Breast epithelium (tissue), 4 donors: ENCODE data around the gene NINJ2. TPM values are rescaled to one million over a fixed set of nuclear protein-coding genes. Genes with fewer than 3 reads are reported as not detected.

ENCODE experiments used
- DNase-seq, 2 donors: peaks; one replicate each; pipeline ENCODE4 v3.0.0-alpha.2; 2019; ENCODE audit warnings: low spot score in 2 of 2
- H3K27ac ChIP-seq, 2 donors: fragments of 200-600 bp; sonication (generic) in 1 of 2; one replicate each; pipeline ENCODE4 v1.5.1; 2016 to 2019; ENCODE audit warnings: mild to moderate bottlenecking in 1 of 2
- H3K27me3 ChIP-seq, 2 donors: fragments of 200-600 bp; sonication (generic) in 1 of 2; one replicate each; pipeline versions ENCODE4 v1.5.1 to v1.6.0; 2017 to 2019; ENCODE audit warnings: control low read depth in 1 of 2, mild to moderate bottlenecking in 1 of 2
- H3K36me3 ChIP-seq: fragments of 200-600 bp; one replicate; pipeline ENCODE4 v1.5.1; 2019
- H3K4me1 ChIP-seq, 2 donors: fragments of 200-600 bp; sonication (generic); one replicate each; pipeline ENCODE4 v1.5.1; 2016 to 2019; ENCODE audit warnings: control low read depth in 1 of 2
- H3K4me3 ChIP-seq, 3 donors: fragments of 200-600 bp; sonication (generic); 1 replicate in 2 of 3; 2 replicates in 1 of 3; pipeline ENCODE4 v1.5.1; 2016 to 2019; ENCODE audit warnings: mild to moderate bottlenecking in 3 of 3, moderate library complexity in 2 of 3
- H3K9me3 ChIP-seq, 2 donors: fragments of 200-600 bp; sonication (generic) in 1 of 2; one replicate each; pipeline ENCODE4 v1.5.1; 2016 to 2019; ENCODE audit warnings: control low read depth in 1 of 2
- POLR2A ChIP-seq: fragments of 450-650 bp; IDR thresholded peaks from one replicate; pipeline ENCODE4 v1.6.1; 2016; ENCODE audit warnings: antibody characterized with exemption, mild to moderate bottlenecking, moderate library complexity
- POLR2AphosphoS5 ChIP-seq, 3 donors: sonication (generic); formaldehyde crosslinking; IDR thresholded peaks; one replicate each; pipeline ENCODE4 v1.6.1; 2017; ENCODE audit warnings: antibody characterized with exemption in 3 of 3
- intact Hi-C: fragments of 100-400 bp; cut with DNase I; formaldehyde crosslinking; loops from one replicate; pipeline ENCODE4 v1.15.1; 2023; ENCODE audit warnings: low total_unique reads
- total RNA-seq, 3 donors: library from RNA; depleted of rRNA; stranded (reverse); fragments of >200 nt; gene quantifications; one replicate each; pipeline ENCODE4 v1.1.0, GENCODE V29; 2016
- TF ChIP-seq, protein P1 (sequence below), 3 donors: fragments of 450-650 bp; IDR thresholded peaks; one replicate each; pipeline ENCODE4 v1.5.1; 2016 to 2017; ENCODE audit warnings: antibody characterized with exemption in 3 of 3, mild to moderate bottlenecking in 3 of 3, moderate library complexity in 3 of 3

Gene NINJ2
- total RNA-seq, 3 donors from 2014 or later, result 6.3 to 17.0 (median 6.9) TPM

DNA sequence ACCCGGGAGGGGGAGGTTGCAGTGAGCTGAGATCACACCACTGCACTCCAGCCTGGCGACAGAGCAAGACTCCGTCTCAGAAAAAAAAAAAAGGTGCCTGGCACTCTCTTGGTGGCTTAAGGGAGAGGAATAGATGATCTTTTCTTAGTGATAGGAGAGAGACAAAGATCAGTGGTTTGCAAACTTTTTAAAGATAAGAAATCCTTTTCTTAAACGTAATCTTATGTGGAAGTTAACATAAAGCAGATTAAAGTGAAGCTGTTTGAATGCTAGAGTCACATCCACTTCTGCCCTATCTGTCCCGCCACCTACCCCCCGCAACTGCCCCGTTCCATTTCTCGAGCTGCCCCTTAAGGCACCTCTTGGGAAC lies 6.3 kb upstream of the NINJ2 start:
- Histone ChIP-seq H3K4me3 (no peak overlapping the region), H3K27me3 (no peaks in the 10 kb centered on the region), H3K9me3 (no peaks in the 10 kb centered on the region), H3K36me3 (no peaks in the 10 kb centered on the region), H3K4me1 (no peaks in the 10 kb centered on the region), H3K27ac (no peak overlapping the region)
- TF ChIP-seq POLR2AphosphoS5 (IDR thresholded peaks at IDR 0.05), result no peak
- TF ChIP-seq, protein P1, sequence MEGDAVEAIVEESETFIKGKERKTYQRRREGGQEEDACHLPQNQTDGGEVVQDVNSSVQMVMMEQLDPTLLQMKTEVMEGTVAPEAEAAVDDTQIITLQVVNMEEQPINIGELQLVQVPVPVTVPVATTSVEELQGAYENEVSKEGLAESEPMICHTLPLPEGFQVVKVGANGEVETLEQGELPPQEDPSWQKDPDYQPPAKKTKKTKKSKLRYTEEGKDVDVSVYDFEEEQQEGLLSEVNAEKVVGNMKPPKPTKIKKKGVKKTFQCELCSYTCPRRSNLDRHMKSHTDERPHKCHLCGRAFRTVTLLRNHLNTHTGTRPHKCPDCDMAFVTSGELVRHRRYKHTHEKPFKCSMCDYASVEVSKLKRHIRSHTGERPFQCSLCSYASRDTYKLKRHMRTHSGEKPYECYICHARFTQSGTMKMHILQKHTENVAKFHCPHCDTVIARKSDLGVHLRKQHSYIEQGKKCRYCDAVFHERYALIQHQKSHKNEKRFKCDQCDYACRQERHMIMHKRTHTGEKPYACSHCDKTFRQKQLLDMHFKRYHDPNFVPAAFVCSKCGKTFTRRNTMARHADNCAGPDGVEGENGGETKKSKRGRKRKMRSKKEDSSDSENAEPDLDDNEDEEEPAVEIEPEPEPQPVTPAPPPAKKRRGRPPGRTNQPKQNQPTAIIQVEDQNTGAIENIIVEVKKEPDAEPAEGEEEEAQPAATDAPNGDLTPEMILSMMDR (IDR thresholded peaks at IDR 0.05), result no peak
- no peak for TF ChIP-seq POLR2A
- intact Hi-C loops, result no loop called here
- no peak for DNase-seq

DNA sequence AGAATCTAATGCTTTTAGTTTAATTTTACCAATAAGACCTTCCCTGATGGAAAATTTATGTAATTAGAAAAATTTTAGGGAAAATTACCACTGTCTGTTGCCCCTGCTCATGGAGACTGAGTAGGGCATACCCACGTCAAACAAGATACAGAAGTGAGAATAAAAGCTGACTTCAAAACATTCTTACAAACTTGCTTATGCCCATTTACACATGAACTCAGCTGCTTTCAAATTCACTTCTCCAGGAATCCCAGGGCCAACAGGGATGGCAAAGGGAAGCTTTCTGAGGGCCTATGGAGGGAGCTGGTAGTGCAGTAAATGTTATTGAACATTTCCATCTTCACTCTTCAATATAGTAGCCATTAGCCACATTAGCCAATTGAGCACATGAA lies 4.8 kb upstream of the NINJ2 start:
- intact Hi-C loops, result no loop called here
- Histone ChIP-seq H3K36me3 (no peaks in the 10 kb centered on the region), H3K9me3 (no peaks in the 10 kb centered on the region), H3K27ac (no peak overlapping the region), H3K4me1 (no peaks in the 10 kb centered on the region), H3K4me3 (no peak overlapping the region), H3K27me3 (no peaks in the 10 kb centered on the region)
- DNase-seq, result no peak
- no peak for TF ChIP-seq POLR2A

DNA sequence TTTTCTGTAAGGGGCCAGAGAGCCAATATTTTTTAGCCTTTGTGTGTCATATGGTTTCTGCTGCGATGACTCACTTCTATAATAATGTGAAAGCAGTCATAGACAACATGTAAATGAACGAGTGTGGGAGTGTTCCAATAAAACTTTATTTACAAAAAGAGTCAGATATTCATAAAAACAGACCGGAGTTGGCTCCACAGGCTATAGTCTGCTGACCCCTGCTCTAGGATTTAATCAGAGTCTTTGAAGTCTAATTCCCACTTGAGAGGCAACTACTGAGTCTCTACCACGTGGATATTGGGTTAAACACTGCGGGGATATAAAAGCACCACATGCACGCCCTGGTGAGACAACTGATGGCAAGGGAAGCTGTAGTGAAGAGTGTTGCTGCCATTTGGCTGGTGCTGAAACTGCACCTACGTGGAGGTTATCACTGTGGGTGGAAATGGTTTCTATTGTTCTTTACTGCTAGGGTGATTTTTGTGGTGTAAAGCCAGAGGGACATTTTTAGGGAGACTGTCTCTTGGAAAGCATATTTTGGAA lies 3.6 kb upstream of the NINJ2 start:
- H3K4me1 ChIP-seq, result no peaks in the 10 kb centered on the region
- TF ChIP-seq POLR2A, result no peak
- TF ChIP-seq, protein P1 (IDR thresholded peaks at IDR 0.05), result no peak
- TF ChIP-seq POLR2AphosphoS5 (IDR thresholded peaks at IDR 0.05), result no peak

DNA sequence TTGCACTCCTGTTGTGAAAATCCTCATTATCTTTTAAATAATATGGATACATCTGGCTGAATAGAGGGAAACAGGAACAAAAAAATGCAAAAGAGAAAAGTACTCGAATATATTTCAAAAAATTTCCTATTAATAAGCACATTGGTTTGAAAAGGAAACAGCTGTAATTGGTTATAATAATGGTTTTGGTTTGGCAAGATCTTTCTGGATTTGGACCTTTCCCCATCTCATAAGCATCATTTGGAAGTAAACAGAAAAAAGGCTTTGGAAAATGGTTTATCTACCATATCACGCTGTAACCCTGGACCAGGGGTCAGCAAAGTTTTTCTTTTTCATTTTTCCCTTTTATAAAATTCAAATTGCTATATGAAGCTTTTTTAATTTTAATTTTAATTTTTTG lies 2.8 kb upstream of the NINJ2 start:
- intact Hi-C loops, result no loop called here
- H3K4me1 ChIP-seq, result no peaks in the 10 kb centered on the region
- no peak for DNase-seq
- H3K27ac ChIP-seq, result no peak overlapping the region
- TF ChIP-seq POLR2A (no peak), POLR2AphosphoS5 (IDR thresholded peaks at IDR 0.05) (no peak)
- TF ChIP-seq, protein P1 (IDR thresholded peaks at IDR 0.05), result no peak
- H3K4me3 ChIP-seq, result no peak overlapping the region
- H3K9me3 ChIP-seq, result no peaks in the 10 kb centered on the region
- H3K27me3 ChIP-seq, result no peaks in the 10 kb centered on the region
- H3K36me3 ChIP-seq, result no peaks in the 10 kb centered on the region

More for the DNA sequence above, 3.6 kb upstream of the NINJ2 start:
- Histone ChIP-seq H3K27me3 (no peaks in the 10 kb centered on the region), H3K27ac (peak overlapping the region in 1 of 2 donors; percentile 19), H3K9me3 (no peaks in the 10 kb centered on the region), H3K36me3 (no peaks in the 10 kb centered on the region), H3K4me3 (no peak overlapping the region)
- no peak for DNase-seq
- intact Hi-C loops, result no loop called here

DNA sequence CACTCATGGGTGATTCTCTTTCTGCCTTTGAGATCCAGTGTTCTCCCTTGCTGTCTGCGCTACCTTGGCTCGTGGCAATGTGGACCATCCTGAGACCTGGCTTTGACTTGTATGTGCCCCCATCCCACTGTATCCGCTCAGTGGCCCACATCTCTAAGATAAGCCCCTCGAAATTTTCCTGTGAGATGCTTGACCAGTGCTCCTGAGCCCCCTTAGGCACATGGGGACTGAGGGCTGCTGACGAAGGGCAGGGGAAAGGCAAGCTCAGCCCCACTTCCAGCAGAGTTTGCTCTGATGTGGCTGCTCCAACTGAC lies 1.5 kb upstream of the NINJ2 start:
- TF ChIP-seq POLR2AphosphoS5 (IDR thresholded peaks at IDR 0.05) (no peak), POLR2A (no peak)
- TF ChIP-seq, protein P1 (IDR thresholded peaks at IDR 0.05), result no peak
- Histone ChIP-seq H3K27me3 (no peaks in the 10 kb centered on the region), H3K27ac (no peak overlapping the region), H3K36me3 (no peaks in the 10 kb centered on the region), H3K4me1 (no peaks in the 10 kb centered on the region), H3K9me3 (no peaks in the 10 kb centered on the region), H3K4me3 (no peak overlapping the region)
- no peak for DNase-seq
- intact Hi-C loops, result no loop called here
